ENCODE data around the gene STK31.
A peak's percentile ranks its signal among the peaks of the same experiment; 100 is the strongest.
"Not testable (repeated sequence)": the region's sequence is repeated elsewhere in the genome, so short reads cannot be mapped to it uniquely, and the experiment has no call there.

STK31 gene, protein sequence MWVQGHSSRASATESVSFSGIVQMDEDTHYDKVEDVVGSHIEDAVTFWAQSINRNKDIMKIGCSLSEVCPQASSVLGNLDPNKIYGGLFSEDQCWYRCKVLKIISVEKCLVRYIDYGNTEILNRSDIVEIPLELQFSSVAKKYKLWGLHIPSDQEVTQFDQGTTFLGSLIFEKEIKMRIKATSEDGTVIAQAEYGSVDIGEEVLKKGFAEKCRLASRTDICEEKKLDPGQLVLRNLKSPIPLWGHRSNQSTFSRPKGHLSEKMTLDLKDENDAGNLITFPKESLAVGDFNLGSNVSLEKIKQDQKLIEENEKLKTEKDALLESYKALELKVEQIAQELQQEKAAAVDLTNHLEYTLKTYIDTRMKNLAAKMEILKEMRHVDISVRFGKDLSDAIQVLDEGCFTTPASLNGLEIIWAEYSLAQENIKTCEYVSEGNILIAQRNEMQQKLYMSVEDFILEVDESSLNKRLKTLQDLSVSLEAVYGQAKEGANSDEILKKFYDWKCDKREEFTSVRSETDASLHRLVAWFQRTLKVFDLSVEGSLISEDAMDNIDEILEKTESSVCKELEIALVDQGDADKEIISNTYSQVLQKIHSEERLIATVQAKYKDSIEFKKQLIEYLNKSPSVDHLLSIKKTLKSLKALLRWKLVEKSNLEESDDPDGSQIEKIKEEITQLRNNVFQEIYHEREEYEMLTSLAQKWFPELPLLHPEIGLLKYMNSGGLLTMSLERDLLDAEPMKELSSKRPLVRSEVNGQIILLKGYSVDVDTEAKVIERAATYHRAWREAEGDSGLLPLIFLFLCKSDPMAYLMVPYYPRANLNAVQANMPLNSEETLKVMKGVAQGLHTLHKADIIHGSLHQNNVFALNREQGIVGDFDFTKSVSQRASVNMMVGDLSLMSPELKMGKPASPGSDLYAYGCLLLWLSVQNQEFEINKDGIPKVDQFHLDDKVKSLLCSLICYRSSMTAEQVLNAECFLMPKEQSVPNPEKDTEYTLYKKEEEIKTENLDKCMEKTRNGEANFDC

DNA sequence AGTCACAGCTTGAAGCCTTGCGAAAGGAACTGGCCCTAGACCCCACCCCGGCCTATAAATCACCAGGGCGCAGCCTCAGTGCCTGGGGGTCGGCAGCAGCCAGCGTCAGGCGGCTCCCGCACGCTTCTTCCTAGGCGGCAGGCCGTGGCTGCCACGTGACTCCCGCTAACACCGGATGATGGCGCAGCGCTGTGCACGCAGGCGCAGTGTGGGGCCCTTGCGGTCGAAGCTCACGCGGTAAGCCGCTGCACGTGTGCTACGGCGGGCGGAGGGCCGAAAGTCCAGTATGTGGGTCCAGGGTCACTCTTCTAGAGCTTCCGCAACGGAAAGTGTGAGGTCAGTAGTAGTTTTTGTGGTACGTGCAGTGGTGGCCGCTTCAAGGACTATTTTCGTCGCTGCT lies at the start of gene STK31:
STK31 (plus strand) TSS at position 220 of the 400 bp plus-strand sequence; CDS start at position 287, 67 bp downstream.
- DNase-seq (ENCODE audit: low read depth, low spot score) = no peak

DNA sequence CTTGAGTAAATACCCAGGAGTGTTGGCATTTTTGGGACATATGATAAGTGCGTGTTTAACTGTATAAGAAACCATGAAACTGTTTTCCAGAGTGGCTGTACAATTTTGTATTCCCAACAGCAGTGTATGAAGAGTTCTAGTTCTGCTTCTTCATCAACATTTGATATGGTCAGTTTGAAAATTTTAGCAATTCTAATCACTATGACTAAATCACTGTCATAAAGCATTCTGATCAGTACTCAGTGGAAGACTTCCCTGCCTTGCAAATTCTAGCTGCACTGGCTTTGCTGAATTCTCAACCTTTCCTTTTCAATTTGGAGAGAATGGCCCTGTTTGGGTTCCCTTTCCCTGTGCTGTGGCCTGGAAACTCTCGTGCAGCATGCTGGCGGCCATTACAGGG lies 48.6 kb upstream of the STK31 start:
- DNase-seq (ENCODE audit: low read depth, low spot score) = no peak

DNA sequence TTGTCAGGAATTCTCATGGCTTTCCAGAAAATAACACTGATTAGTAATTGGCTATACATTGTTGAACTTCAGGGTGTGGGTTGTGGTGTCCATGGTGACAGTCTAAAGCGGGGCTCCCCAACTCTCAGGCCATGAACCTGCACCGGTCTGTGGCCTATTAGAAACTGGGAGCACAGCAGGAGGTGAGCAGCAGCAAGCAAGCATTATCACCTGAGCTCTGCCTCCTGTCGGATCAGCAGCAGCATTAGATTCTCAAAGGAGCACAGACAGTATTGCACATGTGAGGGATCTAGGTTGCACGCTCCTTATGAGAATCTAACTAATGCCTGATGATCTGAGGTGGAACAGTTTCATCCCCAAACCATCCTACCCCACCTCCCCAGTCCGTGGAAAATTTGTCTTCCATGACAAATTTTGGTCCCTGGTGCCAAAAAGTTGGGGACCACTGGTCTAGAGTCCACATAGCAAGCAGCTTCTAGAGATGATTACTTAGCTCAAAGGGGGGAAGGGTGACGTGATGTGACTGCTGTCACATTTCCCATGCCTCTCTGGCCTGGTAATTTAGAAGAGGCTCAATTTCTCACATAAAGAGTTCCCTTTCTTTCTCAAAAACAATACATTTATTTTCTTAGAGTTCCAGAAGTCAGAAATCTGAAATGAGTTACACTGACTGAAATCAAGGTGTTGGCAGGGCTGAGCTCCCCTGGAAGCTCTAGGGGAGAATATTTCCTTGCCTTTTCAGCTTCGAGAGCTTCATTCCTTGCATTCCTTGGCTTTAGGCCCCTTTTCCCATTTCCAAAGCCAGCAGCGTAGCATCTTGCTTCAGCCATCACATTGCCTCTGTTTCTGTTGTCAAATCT lies 47.7 kb upstream of the STK31 start:
- peak; percentile 34 for DNase-seq (ENCODE audit: low read depth, low spot score)

DNA sequence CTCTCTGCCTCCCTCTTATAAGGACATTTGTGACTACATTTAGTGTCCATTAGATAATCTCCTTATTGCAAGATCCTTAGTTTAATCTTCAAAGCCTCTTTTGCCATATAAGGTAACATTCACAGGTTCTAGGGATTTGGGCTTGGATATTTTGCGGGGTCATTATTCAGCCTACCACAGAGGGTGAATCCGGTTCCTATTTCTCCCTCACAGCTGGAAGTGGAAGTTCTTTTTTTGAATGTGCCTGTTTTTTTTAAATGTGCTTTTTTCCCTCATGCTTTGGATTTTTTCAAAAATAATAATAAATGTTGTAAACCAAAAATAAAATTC lies 47.1 kb upstream of the STK31 start:
- DNase-seq (ENCODE audit: low read depth, low spot score) = no peak

DNA sequence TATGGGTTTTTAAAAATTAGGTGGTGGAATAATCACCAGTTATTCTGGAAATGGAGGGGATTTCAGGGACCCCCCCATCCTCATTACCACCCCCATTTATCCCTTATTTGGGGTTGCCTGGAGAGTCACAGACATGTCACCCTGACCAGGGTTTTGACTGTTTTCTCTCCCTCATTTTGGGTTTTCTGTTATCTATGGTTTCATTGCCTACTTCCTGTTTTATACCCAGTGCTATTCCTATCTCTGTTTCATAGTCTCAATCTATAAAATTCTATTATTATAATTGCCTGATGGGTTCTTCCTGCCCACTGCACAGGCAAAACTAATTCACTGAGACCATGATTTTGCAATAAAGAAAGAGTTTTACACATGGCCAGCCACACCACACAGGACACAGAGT lies 45.9 kb upstream of the STK31 start:
- no peak for DNase-seq (ENCODE audit: low read depth, low spot score)

DNA sequence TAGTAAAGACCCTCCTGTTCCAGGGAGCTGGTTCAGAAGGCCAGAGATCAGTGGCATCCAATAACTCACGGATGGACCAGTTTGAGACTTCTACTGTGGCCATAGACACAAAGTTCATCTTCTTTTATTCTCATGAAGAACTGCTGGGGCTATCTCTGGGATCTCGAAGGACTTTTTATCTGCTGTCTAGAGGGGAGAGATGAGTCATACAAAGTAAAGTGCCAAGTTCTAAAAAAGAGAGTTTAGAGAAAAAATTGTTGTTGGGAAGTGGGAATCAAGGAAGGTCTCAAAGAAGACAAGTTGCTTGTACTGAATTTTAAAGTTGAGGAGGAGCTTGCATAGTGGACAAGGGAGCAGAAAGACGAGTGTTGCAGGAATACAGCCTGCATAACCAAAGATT lies 38.0 kb upstream of the STK31 start:
- no peak for DNase-seq (ENCODE audit: low read depth, low spot score)

DNA sequence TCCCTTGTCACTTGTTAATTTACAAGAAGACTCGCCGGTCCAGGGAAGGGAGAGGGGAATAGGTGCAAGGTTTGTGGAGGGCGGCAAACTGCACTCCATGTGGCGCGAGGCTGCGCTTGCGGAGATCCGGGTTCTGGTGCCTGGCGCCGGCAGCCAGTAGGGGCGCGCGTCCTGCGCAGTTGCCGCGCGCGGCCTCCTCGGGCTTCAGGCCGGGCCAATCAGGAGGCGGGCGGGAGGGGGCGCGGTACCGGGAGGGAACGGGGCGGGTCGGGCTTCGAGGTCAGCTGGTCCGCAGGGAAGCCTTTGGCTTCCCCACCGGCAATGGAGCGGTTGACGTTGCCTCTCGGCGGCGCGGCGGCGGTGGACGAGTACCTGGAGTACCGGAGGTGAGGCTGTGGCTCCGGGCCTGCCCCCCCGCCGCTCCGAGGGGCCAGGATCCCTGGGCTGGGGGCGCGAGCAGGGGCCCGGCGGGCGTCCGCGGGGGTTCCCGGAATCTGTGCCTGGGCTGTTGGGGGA lies 30.1 kb upstream of the STK31 start, which contains the start of gene FAM221A:
FAM221A (plus strand) TSS at position 302 of the 516 bp plus-strand sequence; CDS start at position 322, 20 bp downstream.
- DNase-seq (ENCODE audit: low read depth, low spot score) = peak; percentile 92

DNA sequence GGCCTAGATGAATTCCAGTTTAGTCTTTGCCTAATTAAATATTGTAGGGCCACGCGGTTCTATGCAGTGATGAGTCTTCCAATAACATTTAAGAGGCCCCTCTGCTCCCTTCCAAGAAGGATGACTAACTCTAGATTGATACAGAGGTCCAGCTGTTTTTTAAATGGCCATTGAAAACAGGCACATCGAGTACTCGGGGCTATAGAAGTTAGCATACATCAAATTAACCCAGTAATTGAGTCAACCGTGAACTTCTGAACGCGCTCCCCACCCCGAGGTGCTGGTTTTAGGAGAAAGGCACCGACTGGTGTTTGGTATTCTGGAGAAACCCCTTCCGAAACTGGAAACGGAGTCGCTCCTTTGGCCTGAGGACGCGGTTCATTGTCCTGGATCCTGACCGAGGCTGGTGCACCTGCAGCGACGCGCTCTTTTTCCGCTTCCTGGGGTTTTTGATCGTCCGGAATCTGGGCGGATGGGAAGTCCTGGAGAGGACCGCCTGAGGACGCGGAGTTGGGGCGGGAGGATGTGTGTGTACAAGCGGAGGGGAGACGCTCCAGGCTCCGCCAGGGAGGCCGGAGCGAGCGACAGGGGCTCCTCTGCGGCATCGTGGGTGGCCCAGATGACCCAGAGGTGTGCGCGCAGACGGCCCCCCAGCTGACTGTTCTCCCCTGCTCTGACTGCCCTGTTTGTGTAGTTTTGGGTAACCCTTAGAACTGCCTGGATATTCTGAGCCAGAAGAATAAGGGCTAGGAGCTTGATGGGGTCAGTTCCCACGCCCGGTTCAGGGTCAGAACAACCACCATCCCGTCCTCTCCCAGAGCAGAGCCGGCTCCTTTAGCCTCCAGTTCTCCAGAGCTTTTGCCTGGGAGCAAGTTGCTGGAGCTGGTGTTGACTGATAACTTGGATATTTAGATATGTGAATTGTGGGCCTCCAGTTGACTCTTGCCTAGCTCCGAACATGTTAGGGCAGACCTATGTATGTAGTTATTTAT lies 29.3 kb upstream of the STK31 start:
- DNase-seq (ENCODE audit: low read depth, low spot score) = peak; percentile 93

DNA sequence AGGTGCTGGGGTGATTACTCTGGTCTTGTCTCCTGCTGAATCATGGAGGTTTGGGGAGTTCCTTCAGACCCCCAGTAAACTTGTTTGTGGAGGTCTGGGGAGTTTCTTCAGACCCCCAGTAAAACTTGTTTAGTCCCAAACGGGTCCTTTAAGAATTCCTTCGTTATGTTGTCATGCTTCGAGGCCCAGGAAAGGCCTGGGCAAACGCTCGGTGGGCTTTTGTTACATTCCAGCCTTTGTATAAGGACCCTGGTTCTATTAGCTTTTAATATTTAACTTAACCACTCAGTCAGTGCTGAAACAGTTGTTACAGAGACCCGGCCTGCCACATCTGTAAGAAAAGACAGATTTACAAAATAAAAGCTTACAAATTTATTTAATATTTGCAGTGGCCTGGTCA lies 26.0 kb upstream of the STK31 start:
- not testable (repeated sequence) for DNase-seq (ENCODE audit: low read depth, low spot score)

DNA sequence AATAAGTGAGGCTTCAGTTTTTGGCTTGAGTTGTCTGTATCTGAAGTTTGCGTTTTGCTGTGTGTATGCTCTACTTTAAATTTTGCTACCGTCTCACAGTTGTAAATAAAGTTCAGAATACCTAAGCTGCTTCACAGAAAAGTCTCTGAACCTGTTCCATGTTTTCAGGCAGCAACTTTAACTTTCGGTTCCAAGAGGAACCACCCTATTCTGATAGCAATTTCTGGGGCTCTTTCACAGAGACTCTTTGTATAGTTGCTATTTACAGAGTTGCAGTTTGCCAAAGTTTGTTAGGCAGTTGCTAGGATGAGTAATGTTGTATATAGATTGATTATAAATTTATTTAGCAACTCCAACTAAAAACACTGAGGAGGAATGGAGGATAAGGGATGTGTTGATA lies 24.3 kb upstream of the STK31 start:
- no peak for DNase-seq (ENCODE audit: low read depth, low spot score)

DNA sequence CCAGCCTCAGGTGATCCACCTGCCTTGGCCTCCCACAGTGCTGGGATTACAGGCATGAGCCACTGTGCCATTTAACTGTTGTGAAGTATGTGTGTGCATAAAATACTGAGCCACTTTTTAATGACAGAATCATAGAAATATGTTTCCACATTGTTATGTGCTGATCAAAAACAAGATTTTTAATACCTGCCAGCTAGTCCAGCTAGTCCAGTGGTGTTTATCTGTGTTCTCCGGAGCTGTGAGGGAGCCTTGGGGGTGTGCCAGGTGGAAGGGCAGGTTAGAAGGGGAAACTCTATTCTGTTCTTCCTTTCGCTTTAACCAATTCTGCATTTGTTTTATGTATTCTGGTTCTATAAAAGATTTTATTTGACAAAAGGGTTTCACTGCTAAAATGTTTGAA lies 23.0 kb upstream of the STK31 start:
- DNase-seq (ENCODE audit: low read depth, low spot score) = no peak

DNA sequence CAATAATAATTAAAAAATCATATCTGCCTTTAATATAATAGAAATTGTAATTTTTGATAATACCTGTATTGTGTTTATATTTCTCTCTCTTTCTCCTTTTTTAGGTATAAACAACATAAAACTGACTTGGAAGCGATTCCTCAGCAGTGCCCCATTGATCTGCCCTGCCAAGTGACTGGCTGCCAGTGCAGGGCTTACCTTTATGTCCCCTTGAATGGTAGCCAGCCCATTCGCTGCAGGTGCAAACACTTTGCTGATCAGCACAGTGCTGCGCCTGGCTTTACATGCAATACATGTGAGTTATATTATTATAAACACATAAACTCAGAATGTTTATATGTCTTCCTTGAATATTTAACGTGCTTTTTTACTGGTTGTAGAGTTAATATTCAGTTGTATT lies 20.9 kb upstream of the STK31 start:
- no peak for DNase-seq (ENCODE audit: low read depth, low spot score)

DNA sequence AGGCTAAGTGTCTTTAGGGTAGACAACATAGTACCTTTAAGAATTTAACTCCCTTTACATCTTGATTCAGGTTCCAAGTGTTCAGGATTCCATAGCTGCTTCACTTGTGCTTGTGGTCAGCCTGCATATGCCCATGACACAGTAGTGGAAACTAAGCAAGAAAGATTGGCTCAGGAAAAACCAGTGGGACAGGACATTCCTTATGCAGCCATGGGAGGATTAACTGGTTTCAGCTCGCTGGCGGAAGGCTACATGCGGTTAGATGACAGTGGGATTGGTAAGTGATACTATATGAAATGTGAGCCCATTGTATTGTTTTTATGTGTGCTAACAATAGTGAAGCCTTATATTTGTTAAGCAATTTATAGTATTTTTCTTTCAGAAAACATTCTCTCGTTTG lies 18.7 kb upstream of the STK31 start:
- peak; percentile 33 for DNase-seq (ENCODE audit: low read depth, low spot score)

DNA sequence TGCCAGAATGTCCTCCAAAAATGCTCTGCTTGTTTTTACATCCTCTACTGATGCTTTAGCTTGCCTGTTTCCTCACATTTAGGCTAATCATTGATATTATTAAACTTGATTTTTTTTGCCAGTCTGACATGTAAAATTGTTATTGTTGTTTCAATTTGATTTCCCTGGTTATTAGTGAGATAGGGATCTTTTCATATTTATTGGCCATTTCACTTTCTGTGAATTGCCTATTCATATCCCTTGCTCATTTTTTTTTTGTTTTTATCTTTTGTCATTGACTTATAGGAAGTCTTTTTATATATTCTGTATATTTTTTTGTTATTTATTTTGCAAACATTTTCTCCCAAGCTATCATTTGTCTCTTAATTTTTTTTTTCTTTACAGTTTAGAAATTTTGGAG lies 16.8 kb upstream of the STK31 start:
- no peak for DNase-seq (ENCODE audit: low read depth, low spot score)

DNA sequence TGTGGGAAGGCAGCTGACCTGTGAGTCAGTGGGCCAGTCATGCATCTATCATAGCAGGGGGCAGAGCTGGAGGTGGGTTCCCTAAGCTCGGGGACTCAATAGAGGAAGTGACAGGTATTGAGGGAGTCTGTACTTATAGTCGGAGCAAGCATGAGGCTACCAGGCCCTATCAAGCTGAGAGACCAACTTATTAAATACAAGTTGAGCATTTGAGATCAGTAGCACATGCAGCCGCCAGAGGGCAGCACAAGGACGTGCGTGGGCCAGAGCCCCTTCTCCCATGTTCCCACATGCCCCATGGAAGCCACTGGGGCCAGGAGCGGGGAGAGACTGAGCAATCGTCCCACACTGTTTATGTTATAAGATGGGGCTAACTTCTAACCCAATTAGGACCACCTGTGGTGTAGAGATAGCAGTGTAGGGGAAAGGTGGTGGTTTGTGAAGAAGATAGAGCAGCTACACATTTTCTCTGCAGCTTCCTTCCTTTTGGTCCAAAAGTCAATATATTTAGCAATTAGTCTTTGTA lies 13.0 kb upstream of the STK31 start:
- peak; percentile 84 for DNase-seq (ENCODE audit: low read depth, low spot score)

DNA sequence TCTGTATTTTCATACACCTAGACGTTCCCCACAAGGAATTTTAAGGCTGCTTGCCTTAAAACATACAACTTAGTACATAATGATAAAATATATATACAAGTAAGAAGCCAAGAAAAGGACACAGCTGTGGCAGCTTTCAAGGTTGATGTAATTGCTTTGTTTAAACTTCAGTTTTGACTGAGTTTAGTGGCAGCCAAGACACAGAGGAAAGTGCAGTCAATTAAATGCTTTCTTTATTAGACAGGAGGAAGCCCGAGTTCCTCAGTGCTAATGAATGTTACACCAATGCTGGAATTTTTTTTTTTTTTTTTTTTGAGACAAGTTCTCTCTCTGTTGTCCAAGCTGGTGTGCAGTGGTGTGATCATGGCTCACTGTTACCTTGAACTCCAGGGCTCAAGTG lies 11.2 kb upstream of the STK31 start:
- no peak for DNase-seq (ENCODE audit: low read depth, low spot score)

DNA sequence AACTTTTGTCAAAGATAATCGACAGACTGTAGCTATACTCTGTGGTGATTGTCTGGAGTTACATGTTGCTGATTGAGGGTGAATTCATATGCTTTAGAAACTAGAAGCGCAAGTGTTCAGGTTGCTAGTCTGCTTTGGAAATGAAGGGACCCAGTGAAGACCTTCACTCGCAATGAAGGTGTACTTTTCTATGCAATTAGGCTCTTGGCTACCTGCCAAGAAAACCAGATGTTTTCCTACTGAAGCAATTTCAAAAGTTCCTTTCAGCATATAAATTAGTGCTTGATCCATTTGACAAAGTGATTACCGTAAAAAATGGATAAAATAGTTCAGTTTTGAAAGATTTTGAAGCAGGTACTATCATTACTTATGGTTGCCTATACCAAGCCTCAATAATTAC lies 10.0 kb upstream of the STK31 start:
- DNase-seq (ENCODE audit: low read depth, low spot score) = no peak

DNA sequence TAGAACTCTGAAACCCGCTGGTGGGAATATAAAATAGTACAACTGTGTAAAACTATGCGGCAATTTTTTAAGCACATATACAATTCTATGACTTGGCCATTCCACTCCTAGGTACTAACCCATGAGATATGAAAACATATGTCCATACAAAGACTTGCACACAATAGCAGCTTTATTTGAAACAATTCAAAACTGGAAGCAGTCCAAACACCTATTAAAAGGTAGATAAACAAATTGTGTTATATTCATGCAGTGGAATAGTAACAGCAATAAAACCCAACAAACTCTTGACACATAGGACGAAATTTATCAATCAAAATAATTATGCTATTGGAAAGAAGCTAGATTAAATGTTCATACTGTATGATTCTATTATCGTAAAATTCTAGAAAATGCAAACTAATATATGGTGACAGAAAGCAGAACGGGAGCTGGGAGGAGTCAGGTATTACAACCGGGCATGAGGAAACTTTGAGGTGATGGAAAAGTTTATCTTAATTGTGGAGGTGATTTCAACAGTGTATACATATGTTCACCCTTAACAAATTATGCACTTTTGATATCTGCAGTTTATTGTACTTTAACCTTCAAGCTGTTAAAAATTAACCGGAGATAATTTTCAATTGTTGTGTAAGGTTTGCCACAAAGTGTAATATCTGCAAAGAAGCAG lies 803 bp upstream of the STK31 start:
- no peak for DNase-seq (ENCODE audit: low read depth, low spot score)

Data from ELF-1 (cell line).